Endometrium (tissue), 2 donors: Measurements from ENCODE around the gene FSIP1.

Experiments
- FAIRE-seq: peaks from 2 replicates; lab custom pipeline; 2012; peaks lifted over from hg19 to GRCh38; lab: Jason Lieb, UNC
- donor health status: control.
- donor health status: control.

The FSIP1 gene

DNA sequence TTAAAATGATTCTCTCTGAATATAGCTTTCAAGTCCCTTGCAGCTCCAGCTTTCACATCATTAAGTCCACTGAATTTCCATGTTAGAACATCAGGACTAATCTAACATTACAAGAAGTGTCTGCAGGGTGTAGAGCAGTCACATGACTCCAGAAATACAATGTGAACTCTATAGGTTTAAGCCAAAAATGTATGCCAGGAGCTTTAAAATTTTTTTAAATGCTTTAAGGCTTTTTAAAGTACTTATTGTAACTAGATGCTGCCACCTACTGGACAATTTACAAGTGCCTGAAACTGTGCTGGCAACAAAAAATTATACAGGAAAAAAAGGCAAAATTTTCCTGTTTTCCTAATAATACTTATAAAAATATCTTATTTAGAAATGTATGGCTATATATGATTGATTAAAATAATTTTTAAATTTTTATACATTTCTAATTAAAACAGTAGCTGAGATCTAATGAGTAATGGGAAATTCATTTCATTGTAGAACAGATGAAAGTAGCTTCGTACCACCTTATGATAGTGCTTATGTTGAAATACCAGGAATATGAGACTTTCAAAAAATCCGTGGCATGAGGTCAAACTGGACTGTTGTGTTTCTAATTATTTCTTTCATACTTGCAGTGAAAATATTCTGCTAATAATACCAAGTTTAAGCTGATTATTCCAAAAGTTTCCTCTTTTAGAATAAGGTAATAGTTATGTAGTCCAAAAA is 25.7 kb downstream of the FSIP1 start:
- peak; percentile 93 for FAIRE-seq

DNA sequence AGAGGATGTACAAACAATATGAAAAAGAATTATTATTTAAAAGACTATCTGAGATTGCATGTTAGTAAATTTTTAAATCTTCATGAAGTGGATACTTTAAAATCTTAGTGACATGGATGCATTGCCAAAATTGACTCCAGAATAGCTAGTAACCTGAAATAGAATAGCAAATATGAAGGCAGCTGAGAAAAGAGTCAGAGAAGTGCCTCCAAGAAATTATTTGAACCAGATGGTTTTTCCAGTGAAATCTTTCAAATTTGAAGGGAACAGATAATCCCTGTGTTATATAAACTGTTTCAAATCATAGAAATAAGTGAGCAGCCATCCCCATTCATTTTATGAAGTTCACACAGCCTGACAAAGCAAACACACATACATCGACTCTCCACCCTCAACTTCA is 29.6 kb downstream of the FSIP1 start:
- FAIRE-seq = no peak

DNA sequence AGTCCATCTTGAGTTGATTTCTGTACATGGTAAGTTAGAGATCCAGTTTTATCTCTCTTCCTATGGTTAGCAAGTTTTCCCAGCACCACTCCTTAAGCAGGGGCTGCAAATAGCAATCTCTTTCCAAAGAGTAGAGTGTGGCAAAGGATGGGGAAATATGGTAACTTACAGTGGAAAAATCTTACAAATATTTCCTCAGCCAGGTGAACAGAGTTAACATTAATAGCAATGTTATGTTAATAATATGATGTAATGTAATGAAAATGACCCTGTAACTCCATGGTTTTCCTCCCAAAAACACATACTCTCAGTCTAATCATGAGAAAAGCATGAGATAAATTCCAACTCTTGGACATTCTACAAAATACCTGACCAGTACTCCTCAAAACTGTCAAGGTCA is 30.4 kb downstream of the FSIP1 start:
- FAIRE-seq = no peak

- FAIRE-seq = no peak
These were observed 34.4 kb downstream of the FSIP1 start for GRCh38 chr15:39748276-39748675.

GRCh38 chr15:39747326-39747725 is 35.3 kb downstream of the FSIP1 start:
- no peak for FAIRE-seq

GRCh38 chr15:39746714-39747276 is 35.8 kb downstream of the FSIP1 start:
- FAIRE-seq = no peak

GRCh38 chr15:39746176-39746575 is 36.5 kb downstream of the FSIP1 start:
- no peak for FAIRE-seq

DNA sequence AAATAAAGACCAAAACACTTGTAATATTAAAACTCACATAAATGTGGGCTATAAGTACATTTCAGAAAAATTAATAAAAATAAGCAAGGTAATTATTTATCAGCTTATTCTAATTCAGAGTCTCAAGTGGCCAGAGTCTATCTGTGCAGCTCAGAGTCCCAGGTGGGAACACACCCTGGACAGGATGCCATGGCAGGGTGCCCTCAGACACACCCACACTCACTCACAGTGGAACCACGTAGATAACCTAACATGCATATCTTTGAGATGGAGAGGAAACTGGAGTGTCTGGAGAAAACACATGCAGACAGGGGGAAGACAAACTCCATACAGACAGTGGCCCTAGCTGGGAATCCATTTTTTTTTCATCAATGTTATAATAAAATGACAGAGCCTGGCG is 37.2 kb downstream of the FSIP1 start:
- FAIRE-seq = no peak

- FAIRE-seq = no peak
These were observed 38.1 kb downstream of the FSIP1 start for GRCh38 chr15:39744334-39745103.

- no peak for FAIRE-seq
These were observed 39.0 kb downstream of the FSIP1 start for GRCh38 chr15:39743611-39744010.

- no peak for FAIRE-seq
These were observed 41.4 kb downstream of the FSIP1 start for GRCh38 chr15:39741258-39741657.

GRCh38 chr15:39738998-39739397 is 43.6 kb downstream of the FSIP1 start:
- no peak for FAIRE-seq

- no peak for FAIRE-seq
These were observed 45.5 kb downstream of the FSIP1 start for GRCh38 chr15:39737196-39737550.

- no peak for FAIRE-seq
These were observed 46.0 kb downstream of the FSIP1 start for GRCh38 chr15:39736412-39737195.

GRCh38 chr15:39735120-39735717 is 47.4 kb downstream of the FSIP1 start:
- FAIRE-seq = no peak

- FAIRE-seq = no peak
These were observed 51.4 kb downstream of the FSIP1 start for GRCh38 chr15:39731266-39731665.

DNA sequence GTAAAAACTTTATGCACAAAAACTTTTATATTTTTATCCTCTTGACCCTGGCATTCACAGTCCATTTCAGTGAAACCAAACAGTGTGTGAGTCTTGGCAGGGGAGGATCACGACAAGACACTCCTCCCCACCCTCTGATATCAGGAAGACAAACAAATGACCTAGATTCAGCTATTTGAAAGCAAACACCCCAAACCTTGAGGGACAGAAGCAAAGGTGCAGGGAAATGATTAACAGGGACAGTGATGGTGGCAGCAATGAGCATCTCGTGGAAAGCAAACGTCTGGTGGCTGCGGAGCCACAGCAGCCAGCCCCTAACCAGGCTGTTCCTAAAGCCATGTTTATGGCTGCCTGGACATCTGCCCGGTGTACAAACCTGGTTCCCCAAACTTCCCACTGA is 52.1 kb downstream of the FSIP1 start:
- no peak for FAIRE-seq

GRCh38 chr15:39729500-39729899 is 53.1 kb downstream of the FSIP1 start:
- no peak for FAIRE-seq

- FAIRE-seq = no peak
These were observed 53.8 kb downstream of the FSIP1 start for GRCh38 chr15:39728845-39729244.

DNA sequence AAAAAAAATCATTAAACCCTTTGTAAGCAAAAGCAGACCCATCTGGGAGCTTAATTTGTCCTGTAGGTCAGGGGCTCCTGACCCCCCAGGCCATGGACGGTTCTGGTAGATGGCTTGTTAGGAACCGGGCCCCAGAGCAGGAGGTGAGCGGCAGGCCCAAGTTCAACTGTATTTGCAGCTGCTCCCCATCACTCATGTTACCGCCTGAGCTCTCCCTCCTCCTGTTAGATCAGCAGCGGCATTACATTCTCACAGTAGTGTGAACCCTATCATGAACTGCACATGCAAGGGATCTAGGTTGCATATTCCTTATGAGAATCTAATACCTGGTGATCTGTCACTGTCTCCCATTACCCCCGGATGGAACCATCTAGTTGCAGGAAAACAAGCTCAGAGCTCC is 60.7 kb downstream of the FSIP1 start:
- no peak for FAIRE-seq

DNA sequence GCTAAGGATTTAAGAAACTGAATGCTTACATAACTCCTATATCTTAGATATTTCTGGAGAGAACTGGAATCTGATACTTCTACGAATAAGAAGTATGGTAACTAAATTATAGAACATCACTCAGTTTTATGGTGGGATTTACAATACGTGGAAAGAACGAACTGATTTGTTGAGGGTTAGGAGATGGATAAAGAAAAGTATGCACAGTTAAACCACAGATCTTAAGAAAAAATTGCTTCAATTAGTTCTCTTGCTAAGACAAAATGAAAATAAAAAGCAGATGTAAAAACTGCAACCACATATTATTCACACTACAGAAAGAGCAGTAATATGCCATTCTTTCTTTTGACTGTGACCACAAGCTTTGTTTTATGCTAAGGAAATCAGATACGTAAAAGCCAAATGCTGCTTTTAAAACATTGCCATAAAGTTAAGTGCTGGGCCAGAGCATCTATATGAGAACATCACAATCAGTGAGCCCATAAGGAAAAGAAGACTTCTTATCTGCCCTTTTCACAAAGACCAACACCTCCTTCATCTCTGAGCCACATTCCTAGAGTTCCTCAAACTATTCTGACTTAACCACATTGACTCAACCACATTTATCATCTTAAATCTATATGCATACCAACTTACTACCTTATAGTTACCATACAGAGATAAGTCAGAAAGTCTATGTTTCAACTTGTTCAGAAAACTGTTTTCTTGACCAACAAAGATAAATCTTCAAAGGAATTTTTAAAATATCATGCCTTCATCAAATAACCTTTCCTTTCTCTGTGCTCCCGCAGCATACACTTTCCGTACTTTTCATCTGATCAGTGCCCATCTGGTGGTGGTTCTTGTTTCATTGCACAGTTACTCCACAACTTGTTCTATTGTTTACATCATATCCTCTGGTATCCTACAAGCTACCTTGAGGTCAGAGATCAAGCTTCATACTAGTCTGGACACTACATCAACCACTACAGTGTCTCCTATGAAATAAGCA is 61.7 kb downstream of the FSIP1 start:
- FAIRE-seq = no peak
